Nephron (organoid): ENCODE results near the gene RAB40C.

ENCODE experiments used
- H3K27ac Mint-ChIP-seq, 3 experiments: 2 replicates each; pipeline ENCODE4 v1.8.0; 2020; ENCODE audit warnings: mixed read lengths in 3 of 3, mild to moderate bottlenecking in 2 of 3, moderate library complexity in 1 of 3
- H3K27me3 Mint-ChIP-seq: 2 replicates; pipeline ENCODE4 v1.8.0; 2021; ENCODE audit warnings: low read depth, mild to moderate bottlenecking, moderate library complexity, mixed read lengths
- H3K36me3 Mint-ChIP-seq: 2 replicates; pipeline ENCODE4 v1.8.0; 2020; ENCODE audit warnings: low read depth, mixed read lengths
- H3K4me1 Mint-ChIP-seq: 2 replicates; pipeline ENCODE4 v1.8.0; 2020; ENCODE audit warnings: mixed read lengths
- H3K4me3 Mint-ChIP-seq, 3 experiments: 2 replicates each; pipeline ENCODE4 v1.8.0; 2020; ENCODE audit warnings: mild to moderate bottlenecking in 3 of 3, mixed read lengths in 3 of 3, moderate library complexity in 2 of 3
- H3K9me3 Mint-ChIP-seq: 2 replicates; pipeline ENCODE4 v1.8.0; 2020; ENCODE audit warnings: mixed read lengths
- TF ChIP-seq, protein P1 (sequence below), 3 experiments: fragments of 200-600 bp; sonication (generic); IDR thresholded peaks; one replicate each; pipeline ENCODE4 v1.5.0; 2021; ENCODE audit warnings: antibody characterized with exemption in 3 of 3; ENCODE audit not compliant: unreplicated experiment in 3 of 3

Gene RAB40C

DNA sequence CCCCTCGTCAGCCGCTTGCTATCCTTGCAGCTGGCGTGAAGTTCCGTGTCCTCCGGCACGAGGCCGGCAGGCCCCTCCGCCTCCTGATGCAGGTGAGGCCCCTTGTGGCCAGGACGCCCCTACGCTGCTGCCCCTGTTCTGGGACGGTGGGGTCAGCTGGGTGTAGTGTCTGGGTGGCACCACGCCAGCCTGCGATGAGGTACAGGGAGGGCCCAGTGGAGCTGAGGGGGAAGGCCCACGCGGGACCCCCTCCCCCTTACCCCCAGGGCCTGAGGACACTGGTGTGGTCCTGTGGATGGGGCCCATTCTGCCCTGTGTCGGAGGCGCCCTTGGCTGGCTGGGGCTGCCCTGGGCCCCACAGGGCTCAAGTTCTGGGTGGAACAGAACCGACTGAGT is 7.7 kb upstream of the RAB40C start:
- peaks cover 4% of the 10 kb centered on the region for H3K27me3 Mint-ChIP-seq
- no peak overlapping the region for H3K27ac Mint-ChIP-seq
- H3K4me3 Mint-ChIP-seq, result no peak overlapping the region
- H3K9me3 Mint-ChIP-seq, result no peaks in the 10 kb centered on the region
- peaks cover 11% of the 10 kb centered on the region for H3K4me1 Mint-ChIP-seq
- TF ChIP-seq, protein P1, sequence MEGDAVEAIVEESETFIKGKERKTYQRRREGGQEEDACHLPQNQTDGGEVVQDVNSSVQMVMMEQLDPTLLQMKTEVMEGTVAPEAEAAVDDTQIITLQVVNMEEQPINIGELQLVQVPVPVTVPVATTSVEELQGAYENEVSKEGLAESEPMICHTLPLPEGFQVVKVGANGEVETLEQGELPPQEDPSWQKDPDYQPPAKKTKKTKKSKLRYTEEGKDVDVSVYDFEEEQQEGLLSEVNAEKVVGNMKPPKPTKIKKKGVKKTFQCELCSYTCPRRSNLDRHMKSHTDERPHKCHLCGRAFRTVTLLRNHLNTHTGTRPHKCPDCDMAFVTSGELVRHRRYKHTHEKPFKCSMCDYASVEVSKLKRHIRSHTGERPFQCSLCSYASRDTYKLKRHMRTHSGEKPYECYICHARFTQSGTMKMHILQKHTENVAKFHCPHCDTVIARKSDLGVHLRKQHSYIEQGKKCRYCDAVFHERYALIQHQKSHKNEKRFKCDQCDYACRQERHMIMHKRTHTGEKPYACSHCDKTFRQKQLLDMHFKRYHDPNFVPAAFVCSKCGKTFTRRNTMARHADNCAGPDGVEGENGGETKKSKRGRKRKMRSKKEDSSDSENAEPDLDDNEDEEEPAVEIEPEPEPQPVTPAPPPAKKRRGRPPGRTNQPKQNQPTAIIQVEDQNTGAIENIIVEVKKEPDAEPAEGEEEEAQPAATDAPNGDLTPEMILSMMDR (IDR thresholded peaks at IDR 0.05; ENCODE audit: unreplicated experiment in 3 of 3), result no peak
- H3K36me3 Mint-ChIP-seq, result no peaks in the 10 kb centered on the region

DNA sequence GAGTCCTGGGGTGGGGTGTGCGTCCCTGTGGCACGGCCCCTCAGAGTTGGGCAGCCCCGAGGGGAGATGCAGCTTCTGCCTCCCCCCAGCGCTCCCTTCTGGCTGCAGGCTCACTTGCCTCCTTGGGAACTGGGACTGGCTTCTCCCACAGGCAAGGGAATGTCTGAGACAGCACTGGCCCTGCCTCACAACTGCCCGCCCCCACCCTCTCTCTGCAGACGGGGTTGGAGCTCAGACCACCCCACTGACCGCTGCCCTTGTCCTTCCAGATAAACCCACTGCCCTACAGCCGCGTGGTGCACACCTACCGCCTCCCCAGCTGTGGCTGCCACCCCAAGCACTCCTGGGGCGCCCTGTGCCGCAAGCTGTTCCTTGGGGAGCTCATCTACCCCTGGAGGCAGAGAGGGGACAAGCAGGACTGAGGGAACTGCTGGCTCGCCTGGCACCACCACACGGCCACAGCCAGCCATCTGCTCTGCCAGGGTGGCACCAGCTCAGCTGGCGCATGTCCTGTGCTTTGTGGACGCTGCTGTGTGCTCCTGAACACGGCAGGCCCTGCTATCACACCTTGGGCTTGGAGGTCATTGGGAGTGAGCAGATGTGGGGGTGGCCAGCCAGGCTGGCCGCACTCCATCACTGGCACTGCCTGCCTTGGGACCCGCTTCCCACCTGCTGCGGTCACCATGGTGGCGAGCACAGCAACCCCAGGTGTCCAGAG is 7.1 kb upstream of the RAB40C start:
- Mint-ChIP-seq H3K4me3 (no peak overlapping the region), H3K9me3 (no peaks in the 10 kb centered on the region), H3K4me1 (peaks cover 16% of the 10 kb centered on the region), H3K27ac (no peak overlapping the region), H3K27me3 (peaks cover 4% of the 10 kb centered on the region), H3K36me3 (no peaks in the 10 kb centered on the region)
- TF ChIP-seq, protein P1 (IDR thresholded peaks at IDR 0.05; ENCODE audit: unreplicated experiment in 3 of 3), result no peak

DNA sequence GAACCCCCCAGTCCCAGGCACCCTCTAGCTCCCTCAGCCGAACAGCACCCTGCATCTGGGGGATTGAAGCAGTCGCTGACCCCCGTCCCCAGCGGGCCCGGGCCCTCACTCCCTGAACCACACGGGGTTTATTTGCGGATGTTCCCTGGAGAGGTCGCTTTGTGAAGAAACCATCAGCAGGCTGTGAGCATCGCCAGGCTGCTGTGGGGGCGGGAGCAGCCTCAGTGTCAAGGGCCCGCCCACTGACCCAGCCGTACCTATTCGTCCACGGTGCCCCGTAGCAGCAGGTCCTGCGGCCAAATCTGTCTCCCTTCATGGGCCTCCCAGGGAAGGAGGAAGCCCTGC is 6.4 kb upstream of the RAB40C start:
- no peak overlapping the region for H3K27ac Mint-ChIP-seq
- H3K36me3 Mint-ChIP-seq, result no peaks in the 10 kb centered on the region

DNA sequence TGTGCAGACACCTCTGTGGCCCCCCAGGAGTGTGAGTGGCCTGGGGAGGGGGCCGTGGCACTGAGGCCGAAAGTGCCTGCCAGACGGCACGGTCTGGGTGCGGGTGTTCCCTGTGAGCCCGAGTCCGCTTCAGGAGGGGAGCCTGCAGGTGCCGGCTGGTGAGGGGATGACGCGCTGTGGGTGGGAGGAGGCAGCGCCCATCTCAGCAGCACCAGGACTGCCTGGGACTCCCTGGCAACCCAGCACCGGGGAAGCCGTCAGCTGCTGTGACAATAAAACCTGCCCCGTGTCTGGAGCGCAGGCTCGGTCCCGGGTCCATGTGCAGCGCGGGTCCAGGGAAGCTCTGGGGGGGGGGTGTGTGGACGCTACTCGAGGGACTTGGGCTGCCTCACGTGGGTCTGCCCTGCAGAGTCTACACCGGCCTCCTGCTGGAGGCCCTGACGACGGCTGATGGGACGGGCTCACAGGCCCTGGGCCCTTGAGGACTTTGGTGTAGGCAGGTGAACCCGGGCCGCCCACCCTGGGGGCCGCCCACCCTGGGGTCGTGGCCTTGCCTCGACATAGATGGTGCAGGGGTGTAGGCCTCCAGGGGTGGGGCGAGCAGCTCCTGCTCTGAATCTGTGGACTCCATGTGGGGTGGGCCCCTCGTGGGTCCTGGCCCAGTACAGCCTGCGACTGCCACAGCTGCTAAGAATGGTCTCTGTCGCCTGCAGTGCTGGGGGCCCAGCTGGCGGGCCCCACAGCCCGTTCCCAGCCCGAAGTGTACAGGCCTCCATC is 5.9 kb upstream of the RAB40C start:
- TF ChIP-seq, protein P1 (IDR thresholded peaks at IDR 0.05; ENCODE audit: unreplicated experiment in 3 of 3), result no peak
- no peaks in the 10 kb centered on the region for H3K36me3 Mint-ChIP-seq
- H3K9me3 Mint-ChIP-seq, result no peaks in the 10 kb centered on the region
- peaks cover 16% of the 10 kb centered on the region for H3K4me1 Mint-ChIP-seq
- H3K4me3 Mint-ChIP-seq, result no peak overlapping the region
- H3K27ac Mint-ChIP-seq, result no peak overlapping the region
- H3K27me3 Mint-ChIP-seq, result peaks cover 4% of the 10 kb centered on the region

More for the DNA sequence above, 6.4 kb upstream of the RAB40C start:
- no peak overlapping the region for H3K4me3 Mint-ChIP-seq
- H3K4me1 Mint-ChIP-seq, result peaks cover 16% of the 10 kb centered on the region
- H3K27me3 Mint-ChIP-seq, result peaks cover 4% of the 10 kb centered on the region
- no peaks in the 10 kb centered on the region for H3K9me3 Mint-ChIP-seq
- TF ChIP-seq, protein P1 (IDR thresholded peaks at IDR 0.05; ENCODE audit: unreplicated experiment in 3 of 3), result no peak

DNA sequence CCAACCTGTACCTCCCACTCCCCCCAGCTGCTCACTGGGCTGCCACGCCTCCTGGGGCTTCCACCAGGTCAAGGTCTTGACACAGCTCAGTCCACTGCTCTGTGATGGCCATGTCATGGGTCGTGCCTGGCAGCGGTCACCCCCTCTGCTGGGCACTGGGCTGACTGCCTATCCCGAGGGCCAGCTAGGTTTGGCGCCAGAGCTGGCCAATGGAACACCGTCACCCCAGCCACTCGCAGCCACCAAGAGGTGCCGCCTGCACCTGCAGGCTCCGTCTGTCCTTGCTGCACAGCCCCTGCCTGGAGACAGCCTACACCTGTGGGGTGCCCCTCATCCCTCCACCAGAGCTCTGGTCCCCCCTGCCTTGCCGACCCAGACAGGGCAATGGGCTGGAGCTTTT is 4.5 kb upstream of the RAB40C start:
- Mint-ChIP-seq H3K36me3 (no peaks in the 10 kb centered on the region), H3K4me3 (peak overlapping the region in 2 of 3 experiments; percentile 16 to 46), H3K4me1 (peaks cover 16% of the 10 kb centered on the region), H3K27ac (peak overlapping the region in 2 of 3 experiments; percentile 25 to 40), H3K9me3 (no peaks in the 10 kb centered on the region), H3K27me3 (peaks cover 4% of the 10 kb centered on the region)
- TF ChIP-seq, protein P1 (IDR thresholded peaks at IDR 0.05; ENCODE audit: unreplicated experiment in 3 of 3), result no peak
